Adipocyte (in vitro differentiated cells): ENCODE measurements around the gene MKRN2OS.
A peak's percentile ranks its signal among the peaks of the same experiment; 100 is the strongest.

ENCODE experiments used
- DNase-seq: peaks from one replicate; pipeline ENCODE4 v3.0.0-alpha.2; 2015; ENCODE audit warnings: low read depth
- H3K27me3 ChIP-seq: replicated peaks from 2 replicates; pipeline ENCODE4 v1.7.0; 2013; ENCODE audit warnings: mild to moderate bottlenecking, low read length, moderate library complexity; ENCODE audit not compliant: control insufficient read depth, insufficient read depth
- H3K36me3 ChIP-seq: 2 replicates; pipeline ENCODE4 v1.7.0; 2013; ENCODE audit warnings: low read length, mild to moderate bottlenecking, moderate library complexity; ENCODE audit not compliant: control insufficient read depth, insufficient read depth, severe bottlenecking
- H3K4me1 ChIP-seq: 2 replicates; pipeline ENCODE4 v1.7.0; 2013; ENCODE audit warnings: mild to moderate bottlenecking, low read length, moderate library complexity; ENCODE audit not compliant: control insufficient read depth, insufficient read depth
- H3K4me3 ChIP-seq: 2 replicates; pipeline ENCODE4 v1.7.0; 2013; ENCODE audit warnings: mild to moderate bottlenecking, low read length, moderate library complexity
- H3K9ac ChIP-seq: 2 replicates; pipeline ENCODE4 v1.7.0; 2013; ENCODE audit warnings: mild to moderate bottlenecking, low read length, moderate library complexity
- H3K9me3 ChIP-seq: 2 replicates; pipeline ENCODE4 v1.7.0; 2013; ENCODE audit warnings: mild to moderate bottlenecking, low read length, moderate library complexity; ENCODE audit not compliant: control insufficient read depth

MKRN2OS gene

DNA sequence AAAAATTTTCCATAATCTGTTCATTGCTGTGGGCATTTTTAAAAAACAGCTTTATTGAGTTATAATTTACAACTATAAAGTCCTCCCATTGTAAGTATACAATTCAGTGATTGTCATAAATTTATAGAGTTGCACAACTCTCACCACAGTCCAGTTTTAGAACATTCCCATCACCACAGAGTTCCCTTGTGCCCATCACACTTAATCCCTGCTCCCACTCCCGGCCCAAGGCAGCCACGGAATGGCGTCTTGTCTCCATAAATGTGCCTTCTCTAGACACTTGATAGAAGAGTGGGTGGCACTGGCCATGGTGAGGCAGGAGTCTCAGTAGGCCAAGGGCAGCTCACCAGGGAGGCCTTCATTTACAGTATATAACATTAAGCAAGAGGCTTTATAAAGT lies 54.8 kb downstream of the MKRN2OS start:
- no peaks in the 10 kb centered on the region for H3K27me3 ChIP-seq
- peaks cover 28% of the 10 kb centered on the region for H3K36me3 ChIP-seq
- H3K9ac ChIP-seq, result no peak overlapping the region
- H3K4me3 ChIP-seq, result no peak overlapping the region
- H3K4me1 ChIP-seq, result peaks cover 16% of the 10 kb centered on the region
- no peaks in the 10 kb centered on the region for H3K9me3 ChIP-seq
- peak; percentile 32 for DNase-seq

- no peaks in the 10 kb centered on the region for H3K9me3 ChIP-seq
- peaks cover 23% of the 10 kb centered on the region for H3K36me3 ChIP-seq
- no peak overlapping the region for H3K4me3 ChIP-seq
- H3K9ac ChIP-seq, result no peak overlapping the region
- no peak for DNase-seq
- H3K4me1 ChIP-seq, result peaks cover 22% of the 10 kb centered on the region
- no peaks in the 10 kb centered on the region for H3K27me3 ChIP-seq
Measured at GRCh38 chr3:12489832-12490231, 55.5 kb downstream of the MKRN2OS start.
